Hepatocyte (in vitro differentiated cells): ENCODE data around the gene ACACA. TPM values are rescaled to one million over a fixed set of nuclear protein-coding genes. Genes with fewer than 3 reads are reported as not detected.

Source experiments
- DNase-seq: peaks from one replicate; pipeline ENCODE4 v3.0.0-alpha.2; 2016; ENCODE audit warnings: low spot score
- H2AFZ ChIP-seq: fragments of 200-600 bp; sonication (generic); 2 replicates; pipeline ENCODE4 v1.6.0; 2016; ENCODE audit warnings: antibody characterized with exemption, mild to moderate bottlenecking
- H3K27ac ChIP-seq: fragments of 200-600 bp; sonication (generic); 2 replicates; pipeline ENCODE4 v1.5.1; 2016; ENCODE audit warnings: mild to moderate bottlenecking
- H3K27me3 ChIP-seq: fragments of 200-600 bp; sonication (generic); 2 replicates; pipeline ENCODE4 v1.6.1; 2016
- H3K36me3 ChIP-seq: fragments of 200-600 bp; sonication (generic); replicated peaks from 2 replicates; pipeline ENCODE4 v1.5.1; 2016; ENCODE audit warnings: low read depth; ENCODE audit not compliant: insufficient read depth
- H3K4me1 ChIP-seq: fragments of 200-600 bp; sonication (generic); 2 replicates; pipeline ENCODE4 v1.5.1; 2016; ENCODE audit warnings: mild to moderate bottlenecking, moderate library complexity; ENCODE audit not compliant: insufficient read depth
- H3K4me2 ChIP-seq: fragments of 200-600 bp; sonication (generic); 2 replicates; pipeline ENCODE4 v1.6.0; 2016
- H3K4me3 ChIP-seq: fragments of 200-600 bp; sonication (generic); 2 replicates; pipeline ENCODE4 v1.5.1; 2016; ENCODE audit warnings: mild to moderate bottlenecking
- H3K79me2 ChIP-seq: fragments of 200-600 bp; sonication (generic); 2 replicates; pipeline ENCODE4 v1.6.0; 2017; ENCODE audit warnings: mild to moderate bottlenecking
- H3K9me2 ChIP-seq: fragments of 200-600 bp; sonication (generic); replicated peaks from 2 replicates; pipeline ENCODE4 v1.6.0; 2017; ENCODE audit warnings: mild to moderate bottlenecking; ENCODE audit not compliant: insufficient read depth
- H3K9me3 ChIP-seq: fragments of 200-600 bp; sonication (generic); 2 replicates; pipeline ENCODE4 v1.5.1; 2016; ENCODE audit warnings: low read depth, mild to moderate bottlenecking
- H4K20me1 ChIP-seq: fragments of 200-600 bp; sonication (generic); 2 replicates; pipeline ENCODE4 v1.6.0; 2016; ENCODE audit warnings: mild to moderate bottlenecking; ENCODE audit not compliant: insufficient read depth, poor library complexity, severe bottlenecking
- EZH2 ChIP-seq: fragments of 200-600 bp; sonication (generic); IDR thresholded peaks from 2 replicates; pipeline ENCODE4 v1.6.1; 2016; ENCODE audit warnings: antibody characterized with exemption, mild to moderate bottlenecking, borderline replicate concordance
- EZH2phosphoT487 ChIP-seq: fragments of 200-600 bp; sonication (generic); IDR thresholded peaks from one replicate; pipeline ENCODE4 v1.6.1; 2018; ENCODE audit warnings: antibody characterized with exemption, mild to moderate bottlenecking, low read depth, moderate library complexity; ENCODE audit not compliant: unreplicated experiment, severe bottlenecking
- WGBS: methylation state at CpG from one replicate; pipeline ENCODE4 v1.1.6; 2016; ENCODE audit warnings: low lambda C conversion rate; ENCODE audit errors: missing lambda C conversion rate; 5-methylcytosine and 5-hydroxymethylcytosine counted together
- polyA plus RNA-seq: library from polyadenylated mRNA; unstranded; fragments of >200 nt; fragmentation: Nextera tagmentation; extraction: Ambion mirVana; gene quantifications from 2 replicates; pipeline ENCODE4 v1.2.1, GENCODE V29; 2016
- total RNA-seq: library from RNA; depleted of rRNA; stranded (reverse); fragments of >200 nt; gene quantifications from 2 replicates; pipeline ENCODE4 v1.2.3, GENCODE V29; 2014
- TF ChIP-seq, protein P1 (sequence below): fragments of 200-600 bp; sonication (generic); IDR thresholded peaks from 2 replicates; pipeline ENCODE4 v1.5.1; 2016; ENCODE audit warnings: antibody characterized with exemption, mild to moderate bottlenecking; ENCODE audit not compliant: poor library complexity

ACACA gene
- total and polyA plus RNA-seq, 2 experiments from 2014 or later: 37.4 to 53.8 TPM

DNA sequence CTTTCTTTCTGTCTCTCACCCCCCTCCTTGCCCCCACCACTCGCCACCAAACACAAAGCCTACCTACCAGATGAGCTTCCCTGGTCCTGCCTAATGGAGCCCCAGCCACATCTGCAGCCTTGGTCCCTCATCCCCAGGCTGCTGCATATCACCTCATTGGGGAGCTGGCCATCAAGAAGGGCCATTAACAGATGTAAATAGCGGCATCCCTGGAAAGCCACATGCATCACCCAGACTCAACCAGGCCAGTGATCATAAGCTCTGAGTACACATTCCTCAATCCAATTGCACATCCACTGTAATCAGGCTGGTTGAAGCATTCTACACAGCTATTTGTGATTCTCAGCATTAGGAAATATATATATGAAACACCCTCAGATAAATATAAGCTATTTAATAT, 242.6 kb downstream of the ACACA start:
- Histone ChIP-seq H3K27ac (no peak overlapping the region), H3K4me2 (no peak overlapping the region), H3K9me3 (no peaks in the 10 kb centered on the region), H3K4me3 (no peak overlapping the region), H3K79me2 (no peaks in the 10 kb centered on the region), H3K9me2 (no peaks in the 10 kb centered on the region), H2AFZ (no peak overlapping the region), H3K4me1 (no peaks in the 10 kb centered on the region), H3K36me3 (peaks cover 2% of the 10 kb centered on the region), H4K20me1 (no peaks in the 10 kb centered on the region), H3K27me3 (no peaks in the 10 kb centered on the region)
- TF ChIP-seq EZH2: no peak
- TF ChIP-seq, protein P1, sequence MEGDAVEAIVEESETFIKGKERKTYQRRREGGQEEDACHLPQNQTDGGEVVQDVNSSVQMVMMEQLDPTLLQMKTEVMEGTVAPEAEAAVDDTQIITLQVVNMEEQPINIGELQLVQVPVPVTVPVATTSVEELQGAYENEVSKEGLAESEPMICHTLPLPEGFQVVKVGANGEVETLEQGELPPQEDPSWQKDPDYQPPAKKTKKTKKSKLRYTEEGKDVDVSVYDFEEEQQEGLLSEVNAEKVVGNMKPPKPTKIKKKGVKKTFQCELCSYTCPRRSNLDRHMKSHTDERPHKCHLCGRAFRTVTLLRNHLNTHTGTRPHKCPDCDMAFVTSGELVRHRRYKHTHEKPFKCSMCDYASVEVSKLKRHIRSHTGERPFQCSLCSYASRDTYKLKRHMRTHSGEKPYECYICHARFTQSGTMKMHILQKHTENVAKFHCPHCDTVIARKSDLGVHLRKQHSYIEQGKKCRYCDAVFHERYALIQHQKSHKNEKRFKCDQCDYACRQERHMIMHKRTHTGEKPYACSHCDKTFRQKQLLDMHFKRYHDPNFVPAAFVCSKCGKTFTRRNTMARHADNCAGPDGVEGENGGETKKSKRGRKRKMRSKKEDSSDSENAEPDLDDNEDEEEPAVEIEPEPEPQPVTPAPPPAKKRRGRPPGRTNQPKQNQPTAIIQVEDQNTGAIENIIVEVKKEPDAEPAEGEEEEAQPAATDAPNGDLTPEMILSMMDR: no peak
- no peak for DNase-seq
- 93% methylated on average over 2 of the region's 2 CpGs for WGBS

GRCh38 chr17:37162800-37163199, 243.8 kb downstream of the ACACA start:
- H3K27ac ChIP-seq: no peak overlapping the region
- no peak overlapping the region for H3K4me2 ChIP-seq
- H3K4me3 ChIP-seq: no peak overlapping the region
- H3K4me1 ChIP-seq: no peaks in the 10 kb centered on the region
- DNase-seq: no peak
- H3K79me2 ChIP-seq: no peaks in the 10 kb centered on the region
- TF ChIP-seq EZH2 (no peak), EZH2phosphoT487 (no peak)
- TF ChIP-seq, protein P1: no peak
- WGBS: 99% methylated on average over 6 of the region's 6 CpGs
- H3K36me3 ChIP-seq: peaks cover 2% of the 10 kb centered on the region
- no peaks in the 10 kb centered on the region for H3K9me3 ChIP-seq
- H3K9me2 ChIP-seq: no peaks in the 10 kb centered on the region
- no peaks in the 10 kb centered on the region for H3K27me3 ChIP-seq
- no peaks in the 10 kb centered on the region for H4K20me1 ChIP-seq
- H2AFZ ChIP-seq: no peak overlapping the region

- TF ChIP-seq, protein P1: no peak
- TF ChIP-seq EZH2: no peak
- TF ChIP-seq EZH2phosphoT487: no peak
- H3K27me3 ChIP-seq: no peaks in the 10 kb centered on the region
- H3K4me1 ChIP-seq: no peaks in the 10 kb centered on the region
- no peaks in the 10 kb centered on the region for H3K9me2 ChIP-seq
- no peaks in the 10 kb centered on the region for H3K9me3 ChIP-seq
- DNase-seq: peak; percentile 19
- no peak overlapping the region for H2AFZ ChIP-seq
- H3K36me3 ChIP-seq: peaks cover 2% of the 10 kb centered on the region
- no peaks in the 10 kb centered on the region for H4K20me1 ChIP-seq
- no peak overlapping the region for H3K27ac ChIP-seq
- H3K4me3 ChIP-seq: no peak overlapping the region
- H3K79me2 ChIP-seq: no peaks in the 10 kb centered on the region
- H3K4me2 ChIP-seq: no peak overlapping the region
Measured at GRCh38 chr17:37160944-37161343, 245.7 kb downstream of the ACACA start.

- 94% methylated on average over 5 of the region's 5 CpGs for WGBS
- no peak overlapping the region for H3K4me3 ChIP-seq
- no peaks in the 10 kb centered on the region for H3K4me1 ChIP-seq
- H4K20me1 ChIP-seq: no peaks in the 10 kb centered on the region
- DNase-seq: no peak
- no peak overlapping the region for H3K4me2 ChIP-seq
- H3K9me3 ChIP-seq: no peaks in the 10 kb centered on the region
- TF ChIP-seq EZH2phosphoT487 (no peak), EZH2 (no peak)
- TF ChIP-seq, protein P1: no peak
- H3K9me2 ChIP-seq: no peaks in the 10 kb centered on the region
- H3K27me3 ChIP-seq: no peaks in the 10 kb centered on the region
- H2AFZ ChIP-seq: no peak overlapping the region
- H3K27ac ChIP-seq: no peak overlapping the region
- peaks cover 2% of the 10 kb centered on the region for H3K36me3 ChIP-seq
- H3K79me2 ChIP-seq: no peaks in the 10 kb centered on the region
Measured at GRCh38 chr17:37158290-37158689, 248.3 kb downstream of the ACACA start.
